GM12878 (cell line): ENCODE results near the gene RET.

Source experiments
- CTCF ChIP-seq, 3 experiments: IDR thresholded peaks in 2 of 3; conservative IDR thresholded peaks in 1 of 3; 2 replicates each; pipeline ENCODE4 v1.5.1; 2011; ENCODE audit warnings: low read depth in 3 of 3, low read length in 3 of 3, mild to moderate bottlenecking in 3 of 3, control low read depth in 2 of 3, moderate library complexity in 2 of 3, inconsistent platforms in 1 of 3, mixed read lengths in 1 of 3; ENCODE audit not compliant: control insufficient read depth in 2 of 3, insufficient read depth in 1 of 3; ENCODE audit errors: extremely low read depth in 1 of 3
- EGR1 ChIP-seq, 2 experiments: IDR thresholded peaks; 1 replicate in 1 of 2; 2 replicates in 1 of 2; pipeline ENCODE4 v1.6.1; 2011 to 2012; ENCODE audit warnings: low read depth in 2 of 2, low read length in 2 of 2, borderline replicate concordance in 1 of 2, mild to moderate bottlenecking in 1 of 2, moderate library complexity in 1 of 2
- HDGF ChIP-seq: fragments of 450-650 bp; IDR thresholded peaks from 2 replicates; pipeline ENCODE4 v1.6.1; 2016; ENCODE audit warnings: antibody characterized with exemption
- NR2F1 ChIP-seq: fragments of 450-650 bp; conservative IDR thresholded peaks from 2 replicates; pipeline ENCODE4 v1.6.1; 2017; ENCODE audit warnings: mild to moderate bottlenecking
- POLR2AphosphoS5 ChIP-seq: IDR thresholded peaks from 2 replicates; pipeline ENCODE4 v1.6.1; 2011; ENCODE audit warnings: mild to moderate bottlenecking, low read length, inconsistent platforms
- RAD21 ChIP-seq: IDR thresholded peaks from 2 replicates; pipeline ENCODE4 v1.6.1; 2011; ENCODE audit warnings: mild to moderate bottlenecking, low read depth, low read length, moderate library complexity; ENCODE audit not compliant: insufficient read depth
- TAF1 ChIP-seq: IDR thresholded peaks from 2 replicates; pipeline ENCODE4 v1.6.1; 2011; ENCODE audit warnings: mild to moderate bottlenecking, low read depth, low read length, borderline replicate concordance
- USF1 ChIP-seq: IDR thresholded peaks from 2 replicates; pipeline ENCODE4 v1.6.1; 2011; ENCODE audit warnings: borderline replicate concordance, low read depth, mild to moderate bottlenecking, moderate library complexity, mixed read lengths, low read length; ENCODE audit not compliant: insufficient read depth; ENCODE audit errors: extremely low read length

- TF ChIP-seq CTCF (IDR thresholded peaks at IDR 0.05 in 2 of 3, conservative IDR thresholded peaks at IDR 0.05 in 1 of 3; ENCODE audit: control insufficient read depth in 2 of 3, extremely low read depth in 1 of 3, insufficient read depth in 1 of 3, low read depth in 3 of 3, low read length in 3 of 3) (no peak), NR2F1 (no peak), TAF1 (no peak), HDGF (no peak), RAD21 (no peak), POLR2AphosphoS5 (no peak), USF1 (no peak), EGR1 (IDR thresholded peaks at IDR 0.05; ENCODE audit: borderline replicate concordance in 1 of 2, low read depth in 2 of 2, low read length in 2 of 2) (no peak)
These were observed 55.0 kb downstream of the RET start for GRCh38 chr10:43131906-43132305.
